ENCODE measurements around the gene IRGQ. TPM values are rescaled to one million over a fixed set of nuclear protein-coding genes. Genes with fewer than 3 reads are reported as not detected.

IRGQ gene
- total RNA-seq, 1 experiment from 2014 or later, result 38.1 TPM

GRCh38 chr19:43540381-43540780 is 55.6 kb downstream of the IRGQ start:
- Mint-ChIP-seq H3K4me3 (no peak overlapping the region), H3K36me3 (peaks cover 62% of the 10 kb centered on the region), H3K4me1 (peaks cover 7% of the 10 kb centered on the region), H3K27me3 (ENCODE audit: low read depth) (no peaks in the 10 kb centered on the region), H3K9me3 (peaks cover 18% of the 10 kb centered on the region), H3K27ac (no peak overlapping the region)
- CTCF ChIA-PET, result interaction anchor here (2.0 kb wide), 1 partner anchor 15 kb away, joined by 8 read pairs; no protein-coding TSS in a partner anchor
- no peak for TF ChIP-seq ZNF396 (CRISPR knock-in tag; IDR thresholded peaks at IDR 0.05; ENCODE audit: borderline replicate concordance)
- no peak for TF ChIP-seq ZNF671 (CRISPR knock-in tag; IDR thresholded peaks at IDR 0.05)
- no peak for TF ChIP-seq GTF2I (CRISPR knock-in tag; conservative IDR thresholded peaks at IDR 0.05)
- no peak for TF ChIP-seq IRF1 (CRISPR knock-in tag; IDR thresholded peaks at IDR 0.05)
- TF ChIP-seq ZNF281 (CRISPR knock-in tag; IDR thresholded peaks at IDR 0.05), result no peak
- TF ChIP-seq NR3C1 (CRISPR knock-in tag; conservative IDR thresholded peaks at IDR 0.05; ENCODE audit: low read depth), result no peak
- no peak for ATAC-seq
- POLR2A ChIA-PET, result no interaction called here
- DNase-seq (ENCODE audit: low spot score), result no peak

- Mint-ChIP-seq H3K9me3 (peaks cover 18% of the 10 kb centered on the region), H3K36me3 (peaks cover 56% of the 10 kb centered on the region), H3K4me3 (no peak overlapping the region), H3K4me1 (peaks cover 14% of the 10 kb centered on the region), H3K27ac (no peak overlapping the region), H3K27me3 (ENCODE audit: low read depth) (no peaks in the 10 kb centered on the region)
- ChIA-PET POLR2A (no interaction called here), CTCF (interaction anchor here (2.0 kb wide), 1 partner anchor 16 kb away, joined by 8 read pairs; no protein-coding TSS in a partner anchor)
- ATAC-seq (no peak), DNase-seq (ENCODE audit: low spot score) (no peak)
- TF ChIP-seq PRDM15 (CRISPR knock-in tag; IDR thresholded peaks at IDR 0.05), result no peak
- TF ChIP-seq MYBL2 (CRISPR knock-in tag; IDR thresholded peaks at IDR 0.05), result no peak
- TF ChIP-seq ERG (CRISPR knock-in tag; IDR thresholded peaks at IDR 0.05), result no peak
- no peak for TF ChIP-seq PRRX2 (CRISPR knock-in tag; IDR thresholded peaks at IDR 0.05)
- no peak for TF ChIP-seq ELF4 (CRISPR knock-in tag; IDR thresholded peaks at IDR 0.05; ENCODE audit: low read depth)
- no peak for TF ChIP-seq NFATC4 (CRISPR knock-in tag; IDR thresholded peaks at IDR 0.05)
- TF ChIP-seq ARID4B (CRISPR knock-in tag; IDR thresholded peaks at IDR 0.05; ENCODE audit: borderline replicate concordance), result no peak
- no peak for TF ChIP-seq ESRRA (CRISPR knock-in tag; IDR thresholded peaks at IDR 0.05; ENCODE audit: borderline replicate concordance)
- TF ChIP-seq ZNF232 (CRISPR knock-in tag; IDR thresholded peaks at IDR 0.05), result no peak
- no peak for TF ChIP-seq FOXP4 (CRISPR knock-in tag; IDR thresholded peaks at IDR 0.05)
- TF ChIP-seq CDX4 (CRISPR knock-in tag; IDR thresholded peaks at IDR 0.05; ENCODE audit: borderline replicate concordance), result no peak
- TF ChIP-seq ZNF396 (CRISPR knock-in tag; IDR thresholded peaks at IDR 0.05; ENCODE audit: borderline replicate concordance), result no peak
- no peak for TF ChIP-seq FOXK1 (CRISPR knock-in tag; IDR thresholded peaks at IDR 0.05)
- TF ChIP-seq FOXJ3 (CRISPR knock-in tag; IDR thresholded peaks at IDR 0.05; ENCODE audit: borderline replicate concordance), result no peak
Observed at GRCh38 chr19:43538922-43539321, 57.0 kb downstream of the IRGQ start.

All from WTC11 (cell line).